Activated CD8-positive, alpha-beta T cell treated with anti-CD3 and anti-CD28 coated beads for 36 hours (primary cell): Measurements from ENCODE around the gene UGT1A9. TPM values are rescaled to one million over a fixed set of nuclear protein-coding genes. Genes with fewer than 3 reads are reported as not detected.
"Not testable (repeated sequence)": the region's sequence is repeated elsewhere in the genome, so short reads cannot be mapped to it uniquely, and the experiment has no call there.

ENCODE experiments used
- ATAC-seq: fragments of 200-7000 bp; cut with Tn5 transposase; one replicate; pipeline ENCODE4 v1.10.0; 2021; ENCODE audit warnings: mild to moderate bottlenecking, moderate library complexity
- CTCF ChIA-PET: fragments of 350-600 bp; sonication (Branson Sonifier 250); formaldehyde crosslinking; loops from one replicate; lab custom pipeline; 2021; ENCODE audit warnings: antibody characterized with exemption; lab: Charles Lee
- POLR2A ChIA-PET: fragments of 350-600 bp; sonication (Branson Sonifier 250); formaldehyde crosslinking; loops from one replicate; lab custom pipeline; 2021; ENCODE audit warnings: antibody characterized with exemption; lab: Charles Lee
- DNase-seq: peaks from one replicate; pipeline ENCODE4 v3.0.0-alpha.2; 2020
- H3K27ac Mint-ChIP-seq: one replicate; pipeline ENCODE4 v1.8.0; 2021; ENCODE audit warnings: mild to moderate bottlenecking, mixed read lengths
- H3K27me3 Mint-ChIP-seq: one replicate; pipeline ENCODE4 v1.8.0; 2021; ENCODE audit warnings: mixed read lengths
- H3K36me3 Mint-ChIP-seq: one replicate; pipeline ENCODE4 v1.8.0; 2021; ENCODE audit warnings: low read depth, mixed read lengths
- H3K4me1 Mint-ChIP-seq: one replicate; pipeline ENCODE4 v1.8.0; 2021; ENCODE audit warnings: low read depth, mixed read lengths
- H3K4me3 Mint-ChIP-seq: one replicate; pipeline ENCODE4 v1.8.0; 2021; ENCODE audit warnings: mild to moderate bottlenecking, moderate library complexity, mixed read lengths
- H3K9me3 Mint-ChIP-seq: one replicate; pipeline ENCODE4 v1.8.0; 2021; ENCODE audit warnings: mixed read lengths
- CTCF ChIP-seq: fragments of 200-600 bp; IDR thresholded peaks from one replicate; pipeline ENCODE4 v1.8.0; 2022; ENCODE audit warnings: antibody characterized with exemption, mild to moderate bottlenecking
- intact Hi-C: fragments of 100-400 bp; cut with micrococcal nuclease; formaldehyde crosslinking; loops from one replicate; pipeline ENCODE4 v1.10.0; 2022
- total RNA-seq, 2 experiments: library from RNA; stranded (reverse); gene quantifications; one replicate each; pipeline ENCODE4 v1.2.3, GENCODE V29; 2021

Gene UGT1A9
- total RNA-seq, 2 experiments from 2014 or later: not detected

DNA sequence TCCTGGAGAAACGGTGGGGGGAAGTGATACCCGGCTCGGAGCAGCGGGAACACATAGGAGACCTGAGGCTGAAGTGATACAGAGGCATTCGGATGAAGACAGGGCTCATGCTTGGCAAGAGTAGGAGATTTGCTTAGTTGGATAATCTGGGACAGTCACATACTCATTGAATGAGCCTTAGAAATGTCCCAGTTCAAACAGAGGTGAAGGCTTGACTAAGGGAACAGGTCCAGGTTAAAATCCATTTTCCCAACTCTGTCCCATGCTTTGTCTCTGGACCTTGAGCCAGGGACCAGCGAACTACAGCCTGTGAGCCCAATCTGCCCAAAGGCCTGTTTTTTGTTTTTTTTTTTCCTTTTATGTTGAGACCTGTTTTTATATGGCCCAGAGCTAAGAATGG lies 22.3 kb downstream of the UGT1A9 start:
- no peak overlapping the region for H3K27ac Mint-ChIP-seq
- ATAC-seq (no peak), DNase-seq (no peak)
- H3K4me3 Mint-ChIP-seq: no peak overlapping the region
- no peaks in the 10 kb centered on the region for H3K9me3 Mint-ChIP-seq
- H3K4me1 Mint-ChIP-seq: no peaks in the 10 kb centered on the region
- POLR2A ChIA-PET: no interaction called here
- H3K27me3 Mint-ChIP-seq: peaks cover 5% of the 10 kb centered on the region
- H3K36me3 Mint-ChIP-seq: no peaks in the 10 kb centered on the region
- CTCF ChIA-PET: no interaction called here
- intact Hi-C loops: no loop called here
- no peak for TF ChIP-seq CTCF

- no peak overlapping the region for H3K27ac Mint-ChIP-seq
- intact Hi-C loops: no loop called here
Observed at GRCh38 chr2:233698740-233699139, 27.0 kb downstream of the UGT1A9 start.

DNA sequence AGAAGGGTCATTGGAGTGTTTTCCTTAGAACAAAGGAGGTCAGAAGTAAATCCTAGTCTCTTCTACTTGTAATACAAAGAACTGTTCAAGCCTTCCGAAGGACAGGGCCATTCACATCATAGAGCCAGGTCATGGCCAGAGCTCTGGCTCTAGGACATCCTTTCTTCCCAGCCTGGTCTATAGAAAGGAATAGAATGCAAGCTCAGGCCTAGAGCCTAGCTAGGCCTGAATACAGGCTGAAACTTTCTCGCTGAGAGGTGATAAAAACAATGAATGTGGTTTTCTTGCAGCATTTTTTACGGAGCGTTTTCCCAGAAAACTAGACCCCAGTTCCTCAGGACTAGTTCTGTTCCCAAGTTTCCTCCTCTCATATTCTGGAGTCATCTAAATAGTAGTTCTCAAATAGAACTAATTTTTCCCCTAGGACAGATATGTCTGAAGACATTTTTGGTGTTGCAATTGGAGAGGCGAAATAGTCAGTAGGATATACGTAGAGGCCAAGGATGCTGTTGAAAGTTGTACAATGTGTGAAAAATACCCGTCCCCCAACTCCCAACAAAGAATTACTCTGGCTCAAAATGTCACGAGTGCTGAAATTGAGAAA lies 27.8 kb downstream of the UGT1A9 start:
- ATAC-seq: no peak
- POLR2A ChIA-PET: no interaction called here
- no peak for DNase-seq
- H3K4me3 Mint-ChIP-seq: no peak overlapping the region
- intact Hi-C loops: no loop called here
- CTCF ChIA-PET: no interaction called here
- no peaks in the 10 kb centered on the region for H3K9me3 Mint-ChIP-seq
- no peak overlapping the region for H3K27ac Mint-ChIP-seq
- H3K27me3 Mint-ChIP-seq: peaks cover 8% of the 10 kb centered on the region
- H3K36me3 Mint-ChIP-seq: no peaks in the 10 kb centered on the region
- H3K4me1 Mint-ChIP-seq: no peaks in the 10 kb centered on the region
- TF ChIP-seq CTCF: no peak

More at GRCh38 chr2:233698740-233699139, 27.0 kb downstream of the UGT1A9 start:
- ATAC-seq: no peak
- no peak overlapping the region for H3K4me3 Mint-ChIP-seq
- ChIA-PET POLR2A (no interaction called here), CTCF (interaction anchor here (1.2 kb wide), 1 partner anchor 12 kb away, joined by 3 read pairs; no protein-coding TSS in a partner anchor)
- TF ChIP-seq CTCF: no peak
- no peak for DNase-seq
- no peaks in the 10 kb centered on the region for H3K9me3 Mint-ChIP-seq
- H3K27me3 Mint-ChIP-seq: peaks cover 8% of the 10 kb centered on the region
- H3K4me1 Mint-ChIP-seq: no peaks in the 10 kb centered on the region
- H3K36me3 Mint-ChIP-seq: no peaks in the 10 kb centered on the region

DNA sequence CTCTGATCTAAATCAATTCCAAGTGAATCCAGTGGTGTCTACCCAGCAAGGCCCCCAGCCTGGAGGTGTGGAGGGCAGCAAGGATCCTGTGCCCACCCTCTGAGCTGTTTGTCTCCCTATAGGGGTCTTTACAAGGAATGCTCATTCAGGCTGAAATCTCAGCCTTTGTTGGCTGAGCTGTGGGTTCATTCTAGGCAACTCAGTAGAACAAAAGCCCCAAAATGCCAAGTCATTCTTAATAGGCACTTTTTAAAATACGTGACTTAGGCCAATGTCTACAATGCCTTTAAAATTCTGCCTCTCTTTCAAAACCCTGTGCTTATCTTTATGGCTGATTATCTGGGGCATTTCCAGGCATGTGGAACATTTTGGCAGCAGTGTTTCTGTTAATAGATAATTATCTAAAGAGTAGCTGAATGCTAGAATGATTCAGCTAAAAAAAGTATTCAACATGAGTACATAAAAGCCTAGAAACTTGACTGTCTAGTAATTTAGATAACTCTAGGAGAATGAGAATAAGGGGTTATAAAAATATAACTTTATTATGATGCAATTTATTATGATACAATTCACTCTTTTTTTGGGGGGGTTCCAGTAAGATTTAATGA lies 28.4 kb downstream of the UGT1A9 start:
- POLR2A ChIA-PET: no interaction called here
- Mint-ChIP-seq H3K4me1 (no peaks in the 10 kb centered on the region), H3K4me3 (no peak overlapping the region), H3K27ac (no peak overlapping the region), H3K9me3 (no peaks in the 10 kb centered on the region), H3K36me3 (no peaks in the 10 kb centered on the region), H3K27me3 (peaks cover 8% of the 10 kb centered on the region)
- intact Hi-C loops: no loop called here
- ATAC-seq: no peak
- no peak for DNase-seq
- CTCF ChIA-PET: no interaction called here
- no peak for TF ChIP-seq CTCF

DNA sequence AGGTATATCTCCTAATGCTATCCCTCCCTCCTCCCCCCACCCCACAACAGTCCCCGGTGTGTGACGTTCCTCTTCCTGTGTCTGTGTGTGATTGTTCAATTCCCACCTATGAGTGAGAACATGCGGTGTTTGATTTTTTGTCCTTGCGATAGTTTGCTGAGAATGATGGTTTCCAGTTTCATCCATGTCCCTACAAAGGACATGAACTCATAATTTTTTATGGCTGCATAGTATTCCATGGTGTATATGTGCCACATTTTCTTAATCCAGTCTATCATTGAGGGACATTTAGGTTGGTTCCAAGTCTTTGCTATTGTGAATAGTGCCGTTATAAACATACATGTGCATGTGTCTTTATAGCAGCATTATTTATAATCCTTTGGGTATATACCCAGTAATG lies 29.1 kb downstream of the UGT1A9 start:
- ATAC-seq, CTCF ChIA-PET, H3K9me3 Mint-ChIP-seq, H3K4me3 Mint-ChIP-seq, POLR2A ChIA-PET, H3K27ac Mint-ChIP-seq, intact Hi-C loops, H3K27me3 Mint-ChIP-seq, H3K4me1 Mint-ChIP-seq, H3K36me3 Mint-ChIP-seq, DNase-seq: not testable (repeated sequence)
